Esophagus muscularis mucosa (tissue), 4 donors: ENCODE data around the gene KCNS1. TPM values are rescaled to one million over a fixed set of nuclear protein-coding genes. Genes with fewer than 3 reads are reported as not detected.
A peak's percentile ranks its signal among the peaks of the same experiment; 100 is the strongest.

Experiments used
- DNase-seq: peaks from one replicate; pipeline ENCODE4 v3.0.0-alpha.2; 2017; ENCODE audit errors: extremely low spot score
- H3K27ac ChIP-seq, 4 donors: fragments of 200-600 bp; sonication (generic); replicated peaks in 1 of 4; 1 replicate in 3 of 4; 2 replicates in 1 of 4; pipeline ENCODE4 v1.5.1; 2016 to 2019; ENCODE audit warnings: mild to moderate bottlenecking in 1 of 4
- H3K27me3 ChIP-seq, 4 donors: fragments of 200-600 bp; sonication (generic); one replicate each; pipeline versions ENCODE4 v1.5.1 to v1.6.0; 2016 to 2019
- H3K36me3 ChIP-seq, 4 donors: fragments of 200-600 bp; sonication (generic); one replicate each; pipeline ENCODE4 v1.5.1; 2016 to 2019
- H3K4me1 ChIP-seq, 4 donors: fragments of 200-600 bp; sonication (generic); one replicate each; pipeline ENCODE4 v1.5.1; 2016 to 2019
- H3K4me3 ChIP-seq, 4 donors: fragments of 200-600 bp; sonication (generic); 1 replicate in 2 of 4; 2 replicates in 2 of 4; pipeline ENCODE4 v1.5.1; 2016 to 2019; ENCODE audit warnings: mild to moderate bottlenecking in 4 of 4, moderate library complexity in 1 of 4
- H3K9me3 ChIP-seq, 4 donors: fragments of 200-600 bp; sonication (generic); 1 replicate in 3 of 4; 2 replicates in 1 of 4; pipeline ENCODE4 v1.5.1; 2016 to 2019
- CTCF ChIP-seq, 3 experiments: fragments of 200-600 bp in 2 of 3; fragments of 450-650 bp in 1 of 3; sonication (generic) in 2 of 3; IDR thresholded peaks; one replicate each; pipeline ENCODE4 v1.5.1; 2017 to 2019; ENCODE audit warnings: antibody characterized with exemption in 3 of 3, mild to moderate bottlenecking in 2 of 3, moderate library complexity in 1 of 3
- EP300 ChIP-seq: sonication (generic); formaldehyde crosslinking; IDR thresholded peaks from one replicate; pipeline ENCODE4 v1.6.1; 2017; ENCODE audit warnings: antibody characterized with exemption
- POLR2A ChIP-seq: fragments of 450-650 bp; IDR thresholded peaks from one replicate; pipeline ENCODE4 v1.6.1; 2017; ENCODE audit warnings: antibody characterized with exemption, moderate library complexity, mild to moderate bottlenecking, low read depth
- POLR2AphosphoS5 ChIP-seq, 2 donors: sonication (generic); formaldehyde crosslinking; IDR thresholded peaks; one replicate each; pipeline ENCODE4 v1.6.1; 2017; ENCODE audit warnings: antibody characterized with exemption in 2 of 2
- WGBS: methylation state at CpG from one replicate; pipeline ENCODE4 v1.1.5; 2018; 5-methylcytosine and 5-hydroxymethylcytosine counted together
- intact Hi-C: fragments of 100-400 bp; cut with DNase I; formaldehyde crosslinking; loops from one replicate; pipeline ENCODE4 v1.15.1; 2023
- total RNA-seq, 4 donors: library from RNA; depleted of rRNA; stranded (reverse); fragments of >200 nt; gene quantifications; one replicate each; pipeline versions ENCODE4 v1.1.0 to v1.2.1, GENCODE V29; 2016

The KCNS1 gene
- total RNA-seq, 4 donors from 2014 or later: 0.17 TPM; not detected in 3

- no peak overlapping the region for H3K27ac ChIP-seq
- WGBS: 61% methylated on average over 14 of the region's 56 CpGs
- H3K9me3 ChIP-seq: no peaks in the 10 kb centered on the region
- no peak for DNase-seq
- intact Hi-C loops: loop anchor here (5.0 kb wide), 2 partner anchors 55 to 85 kb away; no protein-coding TSS in a partner anchor
- peaks cover 0 to 72% (median 32%) of the 10 kb centered on the region in 4 donors for H3K27me3 ChIP-seq
- H3K4me1 ChIP-seq: peaks cover 6 to 30% (median 20%) of the 10 kb centered on the region in 4 donors
- no peaks in the 10 kb centered on the region for H3K36me3 ChIP-seq
- TF ChIP-seq POLR2AphosphoS5 (IDR thresholded peaks at IDR 0.05) (no peak), POLR2A (no peak), CTCF (IDR thresholded peaks at IDR 0.05) (peak in 1 of 3 experiments; percentile 24), EP300 (no peak)
- peak overlapping the region; percentile 13 to 39 (median 30) for H3K4me3 ChIP-seq
Measured at GRCh38 chr20:45097485-45098102, 3.3 kb downstream of the KCNS1 start.

DNA sequence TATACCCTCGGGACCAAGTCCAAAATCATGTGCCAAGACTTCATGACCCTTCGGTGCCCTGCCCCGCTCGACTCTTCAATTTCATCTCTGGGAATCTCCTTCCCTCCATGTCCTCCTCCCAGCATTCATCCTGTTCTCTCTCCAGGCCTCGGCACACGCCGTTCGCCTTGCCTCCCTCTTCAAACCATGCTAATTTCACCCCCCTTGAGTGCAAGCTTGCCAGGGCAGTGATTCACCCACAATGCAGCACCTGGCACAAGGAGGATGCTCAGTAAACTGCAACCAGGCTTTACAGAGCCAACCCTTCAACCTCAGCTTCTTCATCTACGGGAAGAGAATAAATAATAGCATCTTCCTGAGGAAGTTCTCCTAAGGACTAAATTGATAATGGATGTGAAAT, 4.1 kb downstream of the KCNS1 start:
- intact Hi-C loops: loop anchor here (5.0 kb wide), 2 partner anchors 54 to 84 kb away; no protein-coding TSS in a partner anchor
- Histone ChIP-seq H3K4me1 (peaks cover 6 to 30% (median 20%) of the 10 kb centered on the region in 4 donors), H3K27ac (no peak overlapping the region), H3K36me3 (no peaks in the 10 kb centered on the region), H3K4me3 (no peak overlapping the region), H3K9me3 (no peaks in the 10 kb centered on the region), H3K27me3 (peaks cover 0 to 69% (median 32%) of the 10 kb centered on the region in 4 donors)
- 84% methylated on average over 9 of the region's 9 CpGs for WGBS
- no peak for DNase-seq
- TF ChIP-seq CTCF (IDR thresholded peaks at IDR 0.05) (no peak), POLR2AphosphoS5 (IDR thresholded peaks at IDR 0.05) (no peak), POLR2A (no peak), EP300 (no peak)

GRCh38 chr20:45095805-45096238, 5.1 kb downstream of the KCNS1 start:
- DNase-seq: no peak
- H3K27me3 ChIP-seq: peaks cover 0 to 60% (median 28%) of the 10 kb centered on the region in 4 donors
- 8% methylated on average over 2 of the region's 7 CpGs for WGBS

GRCh38 chr20:45094864-45095574, 5.9 kb downstream of the KCNS1 start:
- no peak for TF ChIP-seq POLR2A
- TF ChIP-seq POLR2AphosphoS5 (IDR thresholded peaks at IDR 0.05): no peak
- no peak for TF ChIP-seq CTCF (IDR thresholded peaks at IDR 0.05)
- TF ChIP-seq EP300: no peak
- no peaks in the 10 kb centered on the region for H3K9me3 ChIP-seq
- 99% methylated on average over 9 of the region's 11 CpGs for WGBS
- DNase-seq: no peak
- H3K36me3 ChIP-seq: no peaks in the 10 kb centered on the region
- intact Hi-C loops: loop anchor here (5.0 kb wide), 2 partner anchors 53 to 83 kb away; no protein-coding TSS in a partner anchor
- H3K4me1 ChIP-seq: peaks cover 6 to 23% (median 13%) of the 10 kb centered on the region in 4 donors
- no peak overlapping the region for H3K27ac ChIP-seq
- peaks cover 0 to 52% (median 26%) of the 10 kb centered on the region in 4 donors for H3K27me3 ChIP-seq
- no peak overlapping the region for H3K4me3 ChIP-seq

More at GRCh38 chr20:45095805-45096238, 5.1 kb downstream of the KCNS1 start:
- Histone ChIP-seq H3K27ac (no peak overlapping the region), H3K4me3 (no peak overlapping the region), H3K4me1 (peaks cover 6 to 28% (median 17%) of the 10 kb centered on the region in 4 donors), H3K36me3 (no peaks in the 10 kb centered on the region), H3K9me3 (no peaks in the 10 kb centered on the region)
- TF ChIP-seq CTCF (IDR thresholded peaks at IDR 0.05) (peak; percentile 52 to 79 (median 64)), EP300 (no peak)
- intact Hi-C loops: loop anchor here (5.0 kb wide), 2 partner anchors 54 to 84 kb away; no protein-coding TSS in a partner anchor
